OCI-LY3 (cell line): Measurements from ENCODE around the gene AHNAK.

Experiments
- CTCF ChIP-seq: fragments of 200-600, 300-600 bp; sonication (generic); IDR thresholded peaks from 2 replicates; pipeline ENCODE4 v1.5.1; 2014; ENCODE audit warnings: antibody characterized with exemption, low read length, low read depth
- EZH2phosphoT487 ChIP-seq: fragments of 200-600 bp; shearing (Covaris generic); IDR thresholded peaks from 2 replicates; pipeline ENCODE4 v1.6.1; 2018; ENCODE audit warnings: antibody characterized with exemption, mixed run types, low read depth

GRCh38 chr11:62505059-62505439, 41.6 kb downstream of the AHNAK start:
- TF ChIP-seq EZH2phosphoT487 (no peak), CTCF (no peak)
